Lower leg skin (tissue), 4 donors: Measurements from ENCODE around the gene ZNF774. TPM values are rescaled to one million over a fixed set of nuclear protein-coding genes. Genes with fewer than 3 reads are reported as not detected.
"Not testable (repeated sequence)": the region's sequence is repeated elsewhere in the genome, so short reads cannot be mapped to it uniquely, and the experiment has no call there.

Source experiments
- DNase-seq, 2 donors: peaks; one replicate each; pipeline ENCODE4 v3.0.0-alpha.2; 2019; ENCODE audit warnings: low spot score in 2 of 2
- H3K4me3 ChIP-seq: fragments of 200-600 bp; sonication (generic); 2 replicates; pipeline ENCODE4 v1.5.1; 2017; ENCODE audit warnings: mild to moderate bottlenecking, low read depth; ENCODE audit not compliant: poor library complexity, severe bottlenecking
- POLR2A ChIP-seq, 2 donors: fragments of 450-650 bp; IDR thresholded peaks; one replicate each; pipeline ENCODE4 v1.6.1; 2016 to 2017; ENCODE audit warnings: antibody characterized with exemption in 2 of 2, mild to moderate bottlenecking in 1 of 2, moderate library complexity in 1 of 2
- WGBS, 2 donors: methylation state at CpG; one replicate each; pipeline ENCODE4 v1.1.5; 2018; 5-methylcytosine and 5-hydroxymethylcytosine counted together
- intact Hi-C: fragments of 100-400 bp; cut with DNase I; formaldehyde crosslinking; loops from one replicate; pipeline ENCODE4 v1.15.0; 2023; ENCODE audit warnings: low total_unique reads
- total RNA-seq, 4 donors: library from RNA; depleted of rRNA; stranded (reverse); fragments of >200 nt; gene quantifications; one replicate each; pipeline ENCODE4 v1.1.0, GENCODE V29; 2016
- TF ChIP-seq, protein P1 (sequence below), 3 donors: fragments of 450-650 bp; IDR thresholded peaks; one replicate each; pipeline ENCODE4 v1.5.1; 2016; ENCODE audit warnings: antibody characterized with exemption in 3 of 3, mild to moderate bottlenecking in 3 of 3, moderate library complexity in 2 of 3

Gene ZNF774
- total RNA-seq, 4 donors from 2014 or later, result 1.4 to 3.4 (median 2.4) TPM

- intact Hi-C loops, result no loop called here
- 72 to 87% methylated on average over 3 of the region's 3 CpGs for WGBS, 2 donors
- no peak overlapping the region for H3K4me3 ChIP-seq
- DNase-seq, result peak in 1 of 2 donors; percentile 53
- no peak for TF ChIP-seq POLR2A (IDR thresholded peaks at IDR 0.05)
- TF ChIP-seq, protein P1, sequence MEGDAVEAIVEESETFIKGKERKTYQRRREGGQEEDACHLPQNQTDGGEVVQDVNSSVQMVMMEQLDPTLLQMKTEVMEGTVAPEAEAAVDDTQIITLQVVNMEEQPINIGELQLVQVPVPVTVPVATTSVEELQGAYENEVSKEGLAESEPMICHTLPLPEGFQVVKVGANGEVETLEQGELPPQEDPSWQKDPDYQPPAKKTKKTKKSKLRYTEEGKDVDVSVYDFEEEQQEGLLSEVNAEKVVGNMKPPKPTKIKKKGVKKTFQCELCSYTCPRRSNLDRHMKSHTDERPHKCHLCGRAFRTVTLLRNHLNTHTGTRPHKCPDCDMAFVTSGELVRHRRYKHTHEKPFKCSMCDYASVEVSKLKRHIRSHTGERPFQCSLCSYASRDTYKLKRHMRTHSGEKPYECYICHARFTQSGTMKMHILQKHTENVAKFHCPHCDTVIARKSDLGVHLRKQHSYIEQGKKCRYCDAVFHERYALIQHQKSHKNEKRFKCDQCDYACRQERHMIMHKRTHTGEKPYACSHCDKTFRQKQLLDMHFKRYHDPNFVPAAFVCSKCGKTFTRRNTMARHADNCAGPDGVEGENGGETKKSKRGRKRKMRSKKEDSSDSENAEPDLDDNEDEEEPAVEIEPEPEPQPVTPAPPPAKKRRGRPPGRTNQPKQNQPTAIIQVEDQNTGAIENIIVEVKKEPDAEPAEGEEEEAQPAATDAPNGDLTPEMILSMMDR (IDR thresholded peaks at IDR 0.05), result no peak
These were observed 56.6 kb downstream of the ZNF774 start for GRCh38 chr15:90408657-90409056.

DNA sequence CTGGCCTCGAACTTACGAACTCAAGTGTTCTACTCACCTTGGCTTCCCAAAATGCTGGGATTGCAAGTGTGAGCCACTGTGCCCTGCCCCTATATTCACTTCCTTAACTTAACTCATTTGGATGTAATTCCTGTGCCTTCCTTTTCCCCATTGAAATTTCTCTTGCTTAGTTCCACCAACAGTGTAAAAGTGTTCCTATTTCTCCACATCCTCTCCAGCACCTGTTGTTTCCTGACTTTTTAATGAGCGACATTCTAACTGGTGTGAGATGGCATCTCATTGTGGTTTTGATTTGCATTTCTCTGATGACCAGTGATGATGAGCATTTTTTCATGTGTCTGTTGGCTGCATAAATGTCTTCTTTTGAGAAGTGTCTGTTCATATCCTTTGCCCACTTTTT is 57.5 kb downstream of the ZNF774 start:
- intact Hi-C loops, DNase-seq, H3K4me3 ChIP-seq: not testable (repeated sequence)
- 95 to 100% methylated on average over 3 of the region's 3 CpGs for WGBS, 2 donors

DNA sequence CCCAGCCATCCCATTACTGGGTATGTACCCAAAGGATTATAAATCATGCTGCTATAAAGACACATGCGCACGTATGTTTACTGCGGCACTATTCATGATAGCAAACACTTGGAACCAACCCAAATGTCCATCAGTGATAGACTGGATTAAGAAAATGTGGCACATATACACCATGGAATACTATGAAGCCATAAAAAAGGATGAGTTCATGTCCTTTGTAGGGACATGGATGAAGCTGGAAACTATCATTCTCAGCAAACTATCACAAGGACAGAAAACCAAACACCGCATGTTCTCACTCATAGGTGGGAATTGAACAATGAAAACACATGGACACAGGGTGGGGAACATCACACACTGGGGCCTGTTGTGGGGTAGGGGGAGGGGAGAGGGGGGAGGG is 58.2 kb downstream of the ZNF774 start:
- H3K4me3 ChIP-seq, intact Hi-C loops, DNase-seq: not testable (repeated sequence)
- 93 to 99% methylated on average over 4 of the region's 4 CpGs for WGBS, 2 donors

- intact Hi-C loops, result no loop called here
- no peak overlapping the region for H3K4me3 ChIP-seq
- DNase-seq, result no peak
- TF ChIP-seq POLR2A (IDR thresholded peaks at IDR 0.05), result no peak
- TF ChIP-seq, protein P1 (IDR thresholded peaks at IDR 0.05), result no peak
- whole genome bisulfite sequencing, 2 donors, result 83 to 87% methylated on average over 2 of the region's 2 CpGs
These were observed 59.1 kb downstream of the ZNF774 start for GRCh38 chr15:90411176-90411575.

Other genes with a start within 250 kb of the ZNF774 start
- gene IDH2, start 249.8 kb upstream of the ZNF774 start, total RNA-seq, result 100 to 1,000 TPM in 2 of 4 donors, 10 to 100 TPM in 2; 49.2 to 136 (median 86.3) TPM
- 100 to 1,000 TPM in 3 of 4 donors, 10 to 100 TPM in 1; 89.2 to 151 (median 106) TPM for gene SEMA4B, start 151.0 kb upstream of the ZNF774 start, total RNA-seq
- 10 to 100 TPM in 3 of 4 donors, 1 to 10 TPM in 1; 10.0 to 32.2 (median 22.9) TPM for gene CIB1, start 118.3 kb upstream of the ZNF774 start, total RNA-seq
- 1 to 10 TPM; 2.6 to 5.5 (median 3.9) TPM for gene GDPGP1, start 118.1 kb upstream of the ZNF774 start, total RNA-seq
- under 1 TPM in 1 of 4 donors, not detected in 3; 0.63 TPM for gene TTLL13, start 102.7 kb upstream of the ZNF774 start, total RNA-seq
- 10 to 100 TPM; 49.8 to 66.8 (median 58.4) TPM for gene NGRN, start 86.6 kb upstream of the ZNF774 start, total RNA-seq
- 100 to 1,000 TPM; 202 to 243 (median 231) TPM for gene IQGAP1, start 36.0 kb downstream of the ZNF774 start, total RNA-seq
- 10 to 100 TPM; 27.3 to 32.5 (median 28.9) TPM for gene CRTC3, start 177.6 kb downstream of the ZNF774 start, total RNA-seq